ENCODE data around the gene MCOLN2. TPM values are rescaled to one million over a fixed set of nuclear protein-coding genes. Genes with fewer than 3 reads are reported as not detected.

Gene MCOLN2
- total RNA-seq, 1 donor from 2014 or later = 117 TPM

- Mint-ChIP-seq H3K9me3 (peaks cover 7% of the 10 kb centered on the region), H3K36me3 (ENCODE audit: low read depth) (peaks cover 68% of the 10 kb centered on the region)
Observed at GRCh38 chr1:84956655-84957054, 40.3 kb downstream of the MCOLN2 start.

DNA sequence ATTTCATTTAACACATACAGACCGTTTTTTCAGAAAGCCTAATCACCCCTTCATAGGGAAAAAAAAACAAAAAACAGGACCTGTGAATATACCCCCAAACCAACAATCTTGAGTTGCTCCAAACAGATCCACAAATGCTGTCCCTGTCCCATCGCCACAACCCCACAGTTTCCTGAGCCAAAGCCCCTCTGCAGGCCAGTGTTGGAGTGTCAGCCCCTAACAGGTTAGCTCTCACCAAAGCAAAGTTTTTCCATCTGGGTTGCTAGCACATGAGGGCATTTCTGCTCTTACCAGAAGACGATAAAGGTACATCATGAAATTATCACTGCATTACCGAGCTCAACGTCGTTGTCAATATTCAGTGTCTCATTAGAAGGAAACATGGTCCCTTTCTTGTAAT is 40.8 kb downstream of the MCOLN2 start:
- no peak for DNase-seq (ENCODE audit: low spot score)
- Mint-ChIP-seq H3K4me3 (no peak overlapping the region), H3K27ac (no peak overlapping the region), H3K27me3 (ENCODE audit: insufficient read depth) (no peaks in the 10 kb centered on the region), H3K36me3 (ENCODE audit: low read depth) (peaks cover 68% of the 10 kb centered on the region), H3K4me1 (ENCODE audit: low read depth) (peaks cover 21% of the 10 kb centered on the region), H3K9me3 (peaks cover 7% of the 10 kb centered on the region)
- intact Hi-C loops (cut with micrococcal nuclease) = loop anchor here (5.0 kb wide), 2 partner anchors 384 to 626 kb away; partner anchors contain the start of genes CCN1 and CTBS

More at GRCh38 chr1:84956655-84957054, 40.3 kb downstream of the MCOLN2 start:
- DNase-seq (ENCODE audit: low spot score) = no peak
- intact Hi-C loops (cut with micrococcal nuclease) = loop anchor here (5.0 kb wide), 2 partner anchors 384 to 626 kb away; partner anchors contain the start of genes CCN1 and CTBS
- Mint-ChIP-seq H3K4me1 (ENCODE audit: low read depth) (peaks cover 26% of the 10 kb centered on the region), H3K27me3 (ENCODE audit: insufficient read depth) (no peaks in the 10 kb centered on the region), H3K4me3 (no peak overlapping the region), H3K27ac (no peak overlapping the region)

- H3K27ac Mint-ChIP-seq = no peak overlapping the region
- no peaks in the 10 kb centered on the region for H3K9me3 Mint-ChIP-seq
- no peak for DNase-seq (ENCODE audit: low spot score)
- no peak overlapping the region for H3K4me3 Mint-ChIP-seq
- peaks cover 74% of the 10 kb centered on the region for H3K36me3 Mint-ChIP-seq (ENCODE audit: low read depth)
- H3K4me1 Mint-ChIP-seq (ENCODE audit: low read depth) = peaks cover 40% of the 10 kb centered on the region
- intact Hi-C loops (cut with micrococcal nuclease) = loop anchor here (5.0 kb wide), 1 partner anchor 87 kb away; no protein-coding TSS in a partner anchor
- H3K27me3 Mint-ChIP-seq (ENCODE audit: insufficient read depth) = no peaks in the 10 kb centered on the region
Observed at GRCh38 chr1:84949664-84950063, 47.2 kb downstream of the MCOLN2 start.

GRCh38 chr1:84947536-84948410 is 49.1 kb downstream of the MCOLN2 start:
- DNase-seq (ENCODE audit: low spot score) = no peak
- Mint-ChIP-seq H3K36me3 (ENCODE audit: low read depth) (peaks cover 57% of the 10 kb centered on the region), H3K9me3 (no peaks in the 10 kb centered on the region), H3K27me3 (ENCODE audit: insufficient read depth) (no peaks in the 10 kb centered on the region), H3K4me1 (ENCODE audit: low read depth) (peaks cover 39% of the 10 kb centered on the region), H3K4me3 (no peak overlapping the region), H3K27ac (no peak overlapping the region)
- intact Hi-C loops (cut with micrococcal nuclease) = loop anchor here (5.0 kb wide), 1 partner anchor 85 kb away; no protein-coding TSS in a partner anchor

DNA sequence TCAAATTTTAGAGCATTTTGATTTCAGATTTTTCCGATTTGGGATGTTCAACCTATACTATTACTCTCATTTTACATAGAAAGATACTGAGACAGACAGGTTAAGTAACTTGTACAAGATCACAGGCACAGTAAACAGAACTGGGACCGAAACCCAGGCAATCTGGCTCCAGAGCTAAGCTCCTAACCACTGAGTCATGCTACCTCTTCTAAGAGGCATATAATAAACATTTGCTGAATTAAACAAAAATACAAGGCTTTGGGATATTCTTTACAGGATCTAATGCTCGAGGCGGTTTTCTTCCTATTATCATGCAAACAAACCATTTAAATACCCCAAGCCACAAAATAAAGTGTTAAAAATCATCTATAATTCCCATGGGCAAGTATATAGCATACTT is 50.3 kb downstream of the MCOLN2 start:
- no peaks in the 10 kb centered on the region for H3K9me3 Mint-ChIP-seq
- H3K4me1 Mint-ChIP-seq (ENCODE audit: low read depth) = peaks cover 39% of the 10 kb centered on the region
- no peak for DNase-seq (ENCODE audit: low spot score)
- H3K27me3 Mint-ChIP-seq (ENCODE audit: insufficient read depth) = no peaks in the 10 kb centered on the region
- no peak overlapping the region for H3K27ac Mint-ChIP-seq
- H3K4me3 Mint-ChIP-seq = no peak overlapping the region
- intact Hi-C loops (cut with micrococcal nuclease) = loop anchor here (5.0 kb wide), 1 partner anchor 84 kb away; no protein-coding TSS in a partner anchor
- H3K36me3 Mint-ChIP-seq (ENCODE audit: low read depth) = peaks cover 46% of the 10 kb centered on the region

DNA sequence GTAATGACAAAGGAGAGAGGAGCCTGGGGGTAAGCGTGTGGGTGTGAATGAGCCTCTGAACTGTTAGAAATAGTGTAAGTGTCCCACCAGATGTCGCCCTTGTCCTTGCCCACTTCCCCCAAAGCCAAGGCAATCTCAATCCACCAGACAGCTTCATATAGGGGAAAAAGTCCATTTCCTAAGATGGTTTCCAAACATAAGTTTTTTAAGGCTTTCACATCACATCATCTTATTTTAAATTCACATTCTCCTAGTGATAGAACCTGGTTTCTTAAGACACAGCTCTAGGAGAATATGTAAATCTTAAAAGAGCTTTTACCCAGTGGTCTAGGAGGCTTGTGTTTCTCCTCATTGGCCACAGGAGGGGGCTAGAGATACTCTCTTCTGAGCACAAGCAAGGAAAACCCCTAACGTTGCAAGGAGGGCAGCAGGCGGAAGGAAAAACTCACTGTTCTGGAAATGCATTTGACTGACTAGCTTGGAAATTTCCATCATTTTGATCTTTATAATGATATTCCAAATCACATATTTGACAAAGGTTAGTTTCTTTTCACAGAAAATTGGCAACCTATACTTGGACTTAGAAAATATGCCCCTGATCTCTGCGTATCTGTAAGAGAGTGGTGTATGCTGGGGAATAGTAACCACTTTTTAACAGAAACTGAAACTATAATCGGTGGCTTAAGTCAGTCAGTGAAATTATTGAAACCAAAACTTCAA is 52.0 kb downstream of the MCOLN2 start:
- H3K4me3 Mint-ChIP-seq = peak overlapping the region; percentile 81
- intact Hi-C loops (cut with micrococcal nuclease) = loop anchor here (1.0 to 5.0 kb wide), 16 partner anchors 14 to 764 kb away; partner anchors contain the start of genes BCL10, C1orf52, MCOLN3 and SSX2IP
- DNase-seq (ENCODE audit: low spot score) = peak; percentile 77
- H3K36me3 Mint-ChIP-seq (ENCODE audit: low read depth) = peaks cover 30% of the 10 kb centered on the region
- H3K27me3 Mint-ChIP-seq (ENCODE audit: insufficient read depth) = no peaks in the 10 kb centered on the region
- peak overlapping the region; percentile 91 for H3K27ac Mint-ChIP-seq
- H3K4me1 Mint-ChIP-seq (ENCODE audit: low read depth) = peaks cover 39% of the 10 kb centered on the region
- no peaks in the 10 kb centered on the region for H3K9me3 Mint-ChIP-seq

DNA sequence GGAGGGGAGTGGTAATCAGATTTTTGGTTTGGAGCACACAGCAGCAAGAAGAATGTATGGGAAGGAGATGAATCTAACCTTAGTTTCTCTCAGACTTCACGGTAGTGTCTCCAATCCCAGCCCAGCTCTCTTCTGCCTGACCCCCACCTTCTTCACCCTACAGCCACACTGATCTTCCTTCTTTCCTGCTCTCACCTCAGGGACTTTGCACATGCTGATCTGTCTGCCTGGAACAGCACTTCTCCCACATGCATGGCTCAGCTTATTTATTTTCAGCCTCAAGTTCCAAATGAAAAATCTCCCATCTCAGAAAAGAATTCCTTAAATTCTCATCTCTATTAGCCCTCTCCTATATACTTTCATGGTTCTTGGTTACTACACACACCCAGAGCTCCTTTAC is 55.1 kb downstream of the MCOLN2 start:
- no peaks in the 10 kb centered on the region for H3K27me3 Mint-ChIP-seq (ENCODE audit: insufficient read depth)
- no peak overlapping the region for H3K4me3 Mint-ChIP-seq
- intact Hi-C loops (cut with micrococcal nuclease) = no loop called here
- H3K36me3 Mint-ChIP-seq (ENCODE audit: low read depth) = peaks cover 20% of the 10 kb centered on the region
- no peak overlapping the region for H3K27ac Mint-ChIP-seq
- H3K4me1 Mint-ChIP-seq (ENCODE audit: low read depth) = peaks cover 25% of the 10 kb centered on the region
- H3K9me3 Mint-ChIP-seq = no peaks in the 10 kb centered on the region
- DNase-seq (ENCODE audit: low spot score) = no peak

- Mint-ChIP-seq H3K4me3 (no peak overlapping the region), H3K9me3 (no peaks in the 10 kb centered on the region), H3K27me3 (ENCODE audit: insufficient read depth) (no peaks in the 10 kb centered on the region), H3K36me3 (ENCODE audit: low read depth) (peaks cover 19% of the 10 kb centered on the region), H3K27ac (no peak overlapping the region), H3K4me1 (ENCODE audit: low read depth) (peaks cover 18% of the 10 kb centered on the region)
- intact Hi-C loops (cut with micrococcal nuclease) = no loop called here
- no peak for DNase-seq (ENCODE audit: low spot score)
Observed at GRCh38 chr1:84940481-84940880, 56.4 kb downstream of the MCOLN2 start.

GRCh38 chr1:84939761-84940160 is 57.2 kb downstream of the MCOLN2 start:
- no peak for DNase-seq (ENCODE audit: low spot score)
- peaks cover 14% of the 10 kb centered on the region for H3K36me3 Mint-ChIP-seq (ENCODE audit: low read depth)
- H3K9me3 Mint-ChIP-seq = no peaks in the 10 kb centered on the region
- no peak overlapping the region for H3K27ac Mint-ChIP-seq
- peaks cover 11% of the 10 kb centered on the region for H3K4me1 Mint-ChIP-seq (ENCODE audit: low read depth)
- no peaks in the 10 kb centered on the region for H3K27me3 Mint-ChIP-seq (ENCODE audit: insufficient read depth)
- intact Hi-C loops (cut with micrococcal nuclease) = loop anchor here (5.0 to 10.0 kb wide), 3 partner anchors 432 to 1035 kb away; partner anchors contain the start of genes GNG5, PRKACB and SPATA1
- no peak overlapping the region for H3K4me3 Mint-ChIP-seq

DNA sequence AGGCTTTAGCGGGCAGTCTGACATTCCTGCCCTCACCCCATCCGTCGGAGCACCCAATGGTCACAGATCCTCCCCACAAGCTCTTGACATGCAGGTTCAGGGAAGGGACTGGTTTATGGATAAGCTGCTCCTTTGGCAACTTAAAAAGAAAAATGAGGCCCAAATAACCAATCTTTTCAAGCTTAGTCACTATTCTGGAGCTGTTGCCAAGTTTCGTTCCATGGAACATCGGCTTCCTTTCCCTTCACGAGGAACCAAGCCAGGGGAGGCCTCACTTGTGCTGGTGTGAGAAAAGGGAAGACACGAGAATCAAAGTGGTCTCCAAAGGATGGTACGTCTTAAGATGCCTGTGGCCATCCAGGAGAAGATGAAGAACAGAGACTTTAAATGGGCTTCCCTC is 57.8 kb downstream of the MCOLN2 start:
- no peak overlapping the region for H3K27ac Mint-ChIP-seq
- no peak overlapping the region for H3K4me3 Mint-ChIP-seq
- peaks cover 7% of the 10 kb centered on the region for H3K4me1 Mint-ChIP-seq (ENCODE audit: low read depth)
- H3K9me3 Mint-ChIP-seq = no peaks in the 10 kb centered on the region
- no peaks in the 10 kb centered on the region for H3K27me3 Mint-ChIP-seq (ENCODE audit: insufficient read depth)
- DNase-seq (ENCODE audit: low spot score) = no peak
- intact Hi-C loops (cut with micrococcal nuclease) = loop anchor here (5.0 to 10.0 kb wide), 3 partner anchors 432 to 1034 kb away; partner anchors contain the start of genes GNG5, PRKACB and SPATA1
- peaks cover 14% of the 10 kb centered on the region for H3K36me3 Mint-ChIP-seq (ENCODE audit: low read depth)

DNA sequence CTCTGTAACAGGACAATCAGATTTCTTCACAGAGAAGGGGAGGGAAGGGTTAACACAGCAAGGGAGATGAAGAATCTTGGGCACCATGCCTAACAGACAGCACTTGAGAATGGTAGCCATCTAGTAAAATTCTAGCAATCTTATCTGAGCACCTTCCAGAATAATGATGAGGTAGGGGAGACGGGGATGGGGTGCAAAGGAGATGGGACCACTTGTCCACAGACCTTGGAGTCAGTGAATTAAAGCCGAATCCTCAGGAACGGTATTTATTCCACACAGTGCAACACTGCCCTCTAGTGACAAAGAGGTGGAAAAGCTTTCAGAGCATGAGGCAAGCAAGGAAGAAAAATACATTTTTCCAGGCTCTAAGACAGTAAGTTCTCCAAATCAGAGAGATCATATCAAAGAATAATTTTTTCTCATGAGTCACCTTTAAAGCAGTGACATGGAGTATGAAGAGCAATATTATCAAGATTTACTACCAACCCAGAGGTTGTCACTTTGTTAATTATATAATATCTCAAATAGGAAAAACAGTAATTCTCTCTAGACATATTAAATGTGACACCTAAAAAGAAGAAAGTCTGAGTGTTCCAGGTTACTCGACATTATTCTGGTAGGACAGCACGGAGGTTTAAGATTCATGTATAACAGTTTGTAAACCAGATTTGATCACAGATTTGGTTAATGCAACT is 60.6 kb downstream of the MCOLN2 start:
- Mint-ChIP-seq H3K9me3 (no peaks in the 10 kb centered on the region), H3K27ac (no peak overlapping the region), H3K4me1 (ENCODE audit: low read depth) (peaks cover 7% of the 10 kb centered on the region), H3K36me3 (ENCODE audit: low read depth) (peaks cover 22% of the 10 kb centered on the region), H3K4me3 (no peak overlapping the region), H3K27me3 (ENCODE audit: insufficient read depth) (no peaks in the 10 kb centered on the region)
- intact Hi-C loops (cut with micrococcal nuclease) = loop anchor here (2.0 to 10.0 kb wide), 8 partner anchors 153 to 1031 kb away; partner anchors contain the start of genes GNG5, PRKACB and SPATA1
- DNase-seq (ENCODE audit: low spot score) = peak; percentile 26

DNA sequence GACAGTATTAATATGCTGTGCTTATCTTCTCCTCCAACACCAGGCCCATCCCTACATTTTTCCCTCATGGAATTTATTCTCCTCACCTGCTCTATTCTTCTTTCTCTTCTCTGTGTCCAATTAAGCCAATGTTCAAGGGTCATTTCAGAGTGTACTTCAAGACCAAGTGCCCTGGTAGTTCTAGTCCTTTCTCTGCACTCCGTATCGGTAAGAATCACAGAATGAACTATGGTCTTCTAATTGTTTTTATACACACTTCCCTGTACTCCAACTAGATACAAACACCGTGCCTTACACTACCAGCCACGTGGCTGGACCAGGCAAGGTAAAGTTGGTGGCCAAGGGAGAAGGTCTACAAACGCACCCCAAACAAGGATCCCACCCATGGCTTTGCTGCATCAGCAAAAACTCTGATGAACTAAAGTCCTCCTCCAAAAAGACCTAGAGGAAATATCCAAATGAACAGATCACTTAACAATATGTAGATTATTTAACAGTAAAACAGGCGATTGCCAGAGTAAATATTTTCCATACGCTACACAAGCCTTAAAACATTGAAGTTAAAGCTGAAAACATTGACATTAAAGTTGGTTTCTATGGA is 63.8 kb downstream of the MCOLN2 start:
- intact Hi-C loops (cut with micrococcal nuclease) = loop anchor here (10.0 kb wide), 1 partner anchor 1028 kb away; no protein-coding TSS in a partner anchor
- DNase-seq (ENCODE audit: low spot score) = no peak
- Mint-ChIP-seq H3K9me3 (no peaks in the 10 kb centered on the region), H3K4me3 (no peak overlapping the region), H3K4me1 (ENCODE audit: low read depth) (peaks cover 29% of the 10 kb centered on the region), H3K36me3 (ENCODE audit: low read depth) (peaks cover 38% of the 10 kb centered on the region), H3K27me3 (ENCODE audit: insufficient read depth) (no peaks in the 10 kb centered on the region), H3K27ac (no peak overlapping the region)

Data from activated T-helper 1 cell treated with anti-CD3 and anti-CD28 coated beads, Interleukin-12 subunit alpha, Interleukin-12 subunit beta, Interleukin-2, Interleukin-4 antibody, amounts not matched to agents 30 ng/mL and 10 ng/mL and 1 ng/mL, durations not matched to agents 14 hours and 24 hours and 36 hours (primary cell).